ENCODE measurements around the gene JAG2. TPM values are rescaled to one million over a fixed set of nuclear protein-coding genes. Genes with fewer than 3 reads are reported as not detected.

The JAG2 gene
- total RNA-seq, 1 donor from 2014 or later = 7.5 TPM

GRCh38 chr14:105160776-105161175 lies 7.8 kb downstream of the JAG2 start:
- Mint-ChIP-seq H3K4me3 (ENCODE audit: unreplicated experiment) (no peak overlapping the region), H3K36me3 (ENCODE audit: unreplicated experiment) (no peaks in the 10 kb centered on the region), H3K27me3 (ENCODE audit: unreplicated experiment) (peaks cover 3% of the 10 kb centered on the region), H3K27ac (ENCODE audit: unreplicated experiment) (no peak overlapping the region), H3K9me3 (ENCODE audit: unreplicated experiment) (no peaks in the 10 kb centered on the region), H3K4me1 (ENCODE audit: unreplicated experiment) (no peaks in the 10 kb centered on the region)
- DNase-seq (ENCODE audit: extremely low spot score, unreplicated experiment) = no peak
- TF ChIP-seq CTCF (IDR thresholded peaks at IDR 0.05) = no peak

GRCh38 chr14:105159344-105159743 lies 9.2 kb downstream of the JAG2 start:
- TF ChIP-seq CTCF (IDR thresholded peaks at IDR 0.05) = no peak
- no peak for DNase-seq (ENCODE audit: extremely low spot score, unreplicated experiment)
- Mint-ChIP-seq H3K9me3 (ENCODE audit: unreplicated experiment) (no peaks in the 10 kb centered on the region), H3K27ac (ENCODE audit: unreplicated experiment) (no peak overlapping the region), H3K4me3 (ENCODE audit: unreplicated experiment) (no peak overlapping the region), H3K4me1 (ENCODE audit: unreplicated experiment) (peaks cover 3% of the 10 kb centered on the region), H3K36me3 (ENCODE audit: unreplicated experiment) (no peaks in the 10 kb centered on the region), H3K27me3 (ENCODE audit: unreplicated experiment) (peaks cover 3% of the 10 kb centered on the region)

- Mint-ChIP-seq H3K36me3 (ENCODE audit: unreplicated experiment) (no peaks in the 10 kb centered on the region), H3K27ac (ENCODE audit: unreplicated experiment) (no peak overlapping the region), H3K9me3 (ENCODE audit: unreplicated experiment) (no peaks in the 10 kb centered on the region), H3K27me3 (ENCODE audit: unreplicated experiment) (peaks cover 3% of the 10 kb centered on the region), H3K4me3 (ENCODE audit: unreplicated experiment) (no peak overlapping the region), H3K4me1 (ENCODE audit: unreplicated experiment) (peaks cover 3% of the 10 kb centered on the region)
- no peak for TF ChIP-seq CTCF (IDR thresholded peaks at IDR 0.05)
- DNase-seq (ENCODE audit: extremely low spot score, unreplicated experiment) = no peak
These were observed 9.8 kb downstream of the JAG2 start for GRCh38 chr14:105158794-105159193.

GRCh38 chr14:105157872-105158271 lies 10.7 kb downstream of the JAG2 start:
- no peak for DNase-seq (ENCODE audit: extremely low spot score, unreplicated experiment)
- no peak for TF ChIP-seq CTCF (IDR thresholded peaks at IDR 0.05)
- Mint-ChIP-seq H3K27ac (ENCODE audit: unreplicated experiment) (no peak overlapping the region), H3K9me3 (ENCODE audit: unreplicated experiment) (no peaks in the 10 kb centered on the region), H3K36me3 (ENCODE audit: unreplicated experiment) (no peaks in the 10 kb centered on the region), H3K4me3 (ENCODE audit: unreplicated experiment) (no peak overlapping the region), H3K4me1 (ENCODE audit: unreplicated experiment) (peaks cover 3% of the 10 kb centered on the region), H3K27me3 (ENCODE audit: unreplicated experiment) (peaks cover 3% of the 10 kb centered on the region)

GRCh38 chr14:105156414-105157375 lies 11.9 kb downstream of the JAG2 start:
- Mint-ChIP-seq H3K27me3 (ENCODE audit: unreplicated experiment) (peaks cover 3% of the 10 kb centered on the region), H3K4me3 (ENCODE audit: unreplicated experiment) (no peak overlapping the region), H3K9me3 (ENCODE audit: unreplicated experiment) (no peaks in the 10 kb centered on the region), H3K36me3 (ENCODE audit: unreplicated experiment) (no peaks in the 10 kb centered on the region), H3K4me1 (ENCODE audit: unreplicated experiment) (peaks cover 3% of the 10 kb centered on the region), H3K27ac (ENCODE audit: unreplicated experiment) (no peak overlapping the region)
- DNase-seq (ENCODE audit: extremely low spot score, unreplicated experiment) = no peak
- TF ChIP-seq CTCF (IDR thresholded peaks at IDR 0.05) = no peak

All from osteocyte (in vitro differentiated cells).